GM19025 (cell line): Measurements from ENCODE around the gene EPHA2.

Experiments
- ATAC-seq: cut with Tn5 transposase; IDR thresholded peaks from one replicate; pipeline ENCODE4 v1.9.1; 2021; ENCODE audit warnings: mild to moderate bottlenecking, low read depth, moderate library complexity; ENCODE audit not compliant: unreplicated experiment

EPHA2 gene

DNA sequence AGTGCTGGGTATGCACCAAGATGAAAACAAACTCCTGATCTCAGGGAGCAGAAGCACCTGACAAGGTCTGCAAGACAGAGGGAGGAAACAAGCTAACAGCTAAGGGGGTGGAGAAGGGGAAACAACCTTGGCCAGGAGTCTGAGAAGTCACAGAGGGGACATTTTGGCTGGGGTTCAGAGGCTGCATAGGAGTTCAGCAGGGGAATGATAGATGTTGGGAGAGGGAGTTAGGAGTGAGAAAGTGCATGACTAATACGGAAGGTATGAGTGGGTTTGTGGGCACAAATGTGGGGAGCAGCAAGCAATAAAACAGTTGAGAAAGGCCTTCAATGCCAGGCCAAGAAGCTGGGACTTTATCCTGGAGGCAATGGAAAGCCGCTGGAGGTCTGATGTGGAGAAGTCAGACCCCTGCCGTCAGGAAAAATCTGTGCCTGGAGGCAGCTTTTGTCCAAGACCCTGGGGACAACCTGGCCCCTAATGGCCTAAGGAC lies 16.4 kb downstream of the EPHA2 start:
- ATAC-seq = no peak

DNA sequence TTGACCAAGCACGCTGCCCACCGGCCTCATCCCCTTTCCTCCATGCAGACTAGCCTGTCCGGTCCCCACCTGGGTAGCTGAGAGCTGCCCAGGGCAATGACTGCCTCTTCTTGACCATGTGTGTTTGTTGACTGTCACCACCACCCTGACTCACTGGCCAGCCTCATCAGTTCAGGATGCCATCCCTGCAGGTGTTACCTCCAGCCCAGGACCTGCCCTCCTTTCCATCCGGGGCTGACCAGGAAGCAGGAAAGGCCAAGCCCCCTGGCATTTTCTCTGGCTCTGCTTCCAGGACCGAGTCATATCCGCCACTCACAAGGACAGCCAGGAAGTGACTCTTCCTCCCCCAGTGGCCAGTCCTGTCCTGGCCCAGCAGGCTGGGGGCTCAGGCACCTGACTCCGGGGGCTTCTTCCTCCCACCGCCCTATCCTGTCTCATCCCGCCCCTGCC lies 17.1 kb downstream of the EPHA2 start:
- no peak for ATAC-seq

- no peak for ATAC-seq
Measured at GRCh38 chr1:16137890-16138467, 17.9 kb downstream of the EPHA2 start.

DNA sequence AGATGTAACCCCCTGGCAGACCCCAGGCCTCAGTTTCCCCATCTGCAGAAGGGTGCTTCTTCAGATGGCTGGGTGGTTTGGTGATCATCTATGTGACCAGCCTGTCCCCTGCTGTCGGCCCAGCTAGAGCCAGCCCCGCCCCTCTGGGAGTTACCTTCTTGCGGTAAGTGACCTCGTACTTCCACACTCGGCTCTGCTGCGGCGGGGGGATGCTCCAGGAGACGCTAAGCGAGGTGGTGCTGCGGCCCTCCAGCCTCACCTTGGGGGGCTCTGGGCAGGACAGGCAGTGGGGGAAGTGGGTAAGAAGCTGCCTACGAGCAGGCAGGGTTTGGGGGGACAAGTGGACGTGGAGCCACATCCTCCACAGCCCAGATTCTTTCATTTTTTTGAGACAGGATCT lies 20.4 kb downstream of the EPHA2 start:
- ATAC-seq = no peak

DNA sequence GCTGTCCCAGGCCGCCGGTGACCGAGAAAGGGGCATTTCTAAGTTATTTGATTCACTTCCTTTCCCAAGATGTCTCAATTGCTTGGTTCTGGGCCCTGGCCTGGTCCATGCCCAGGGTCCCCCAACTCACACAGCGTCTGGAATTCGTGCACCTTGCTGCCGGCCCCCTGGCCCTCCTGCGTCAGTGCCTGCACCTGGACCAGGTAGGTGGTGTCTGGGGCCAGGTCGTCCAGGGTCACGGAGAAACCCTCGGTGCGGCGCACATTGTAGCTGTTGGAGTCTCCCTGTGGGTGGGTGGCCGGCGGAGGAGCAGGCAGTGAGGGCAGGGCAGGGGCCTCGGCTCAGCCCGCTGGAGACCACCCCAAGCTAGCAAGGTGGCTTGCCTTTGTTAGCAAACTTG lies 21.0 kb downstream of the EPHA2 start:
- ATAC-seq = no peak

- ATAC-seq = no peak
Measured at GRCh38 chr1:16134066-16134801, 21.6 kb downstream of the EPHA2 start.

- ATAC-seq = no peak
Measured at GRCh38 chr1:16133007-16133961, 22.6 kb downstream of the EPHA2 start.

DNA sequence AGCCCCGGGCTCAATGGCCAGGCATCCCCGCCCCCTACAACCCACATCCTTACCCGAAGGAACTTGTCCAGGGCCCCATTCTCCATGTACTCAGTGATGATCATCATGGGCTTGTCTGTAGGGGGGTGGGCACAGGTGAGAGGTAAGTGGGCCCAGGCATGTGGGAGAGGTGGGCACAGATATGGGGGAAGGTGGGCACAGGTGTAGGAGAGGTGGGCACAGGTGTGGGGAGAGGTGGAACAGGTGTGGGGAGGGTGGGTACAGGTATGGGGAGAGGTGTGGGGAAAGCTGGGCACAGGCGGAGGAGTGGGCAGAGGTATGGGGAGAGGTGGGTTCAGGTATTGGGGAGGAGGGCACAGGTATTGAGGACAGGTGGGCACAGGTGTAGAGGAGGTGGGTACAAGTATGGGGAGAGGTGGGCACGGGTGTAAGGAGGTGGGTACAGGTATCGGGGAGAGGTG lies 23.5 kb downstream of the EPHA2 start:
- no peak for ATAC-seq

- ATAC-seq = no peak
Measured at GRCh38 chr1:16131636-16132324, 24.1 kb downstream of the EPHA2 start.

DNA sequence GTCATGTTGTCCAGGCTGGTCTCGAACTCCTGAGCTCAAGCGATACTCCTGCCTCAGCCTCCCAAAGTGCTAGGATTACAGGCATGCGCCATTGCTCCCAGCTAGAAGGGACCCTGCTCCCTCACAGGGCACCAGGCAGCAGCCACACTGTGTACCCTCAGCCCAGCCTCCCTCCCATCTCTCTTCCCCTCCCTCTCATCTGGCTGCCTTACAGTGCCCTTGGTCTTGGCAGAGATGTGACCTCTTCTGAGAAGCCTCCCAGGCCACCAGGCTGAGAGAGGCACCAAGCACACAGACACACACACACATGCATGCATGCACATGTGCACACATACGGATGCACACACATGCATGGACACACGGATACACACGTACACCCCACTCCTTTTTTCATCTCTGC lies 25.0 kb downstream of the EPHA2 start:
- no peak for ATAC-seq

- ATAC-seq = no peak
Measured at GRCh38 chr1:16129921-16130543, 25.8 kb downstream of the EPHA2 start.

DNA sequence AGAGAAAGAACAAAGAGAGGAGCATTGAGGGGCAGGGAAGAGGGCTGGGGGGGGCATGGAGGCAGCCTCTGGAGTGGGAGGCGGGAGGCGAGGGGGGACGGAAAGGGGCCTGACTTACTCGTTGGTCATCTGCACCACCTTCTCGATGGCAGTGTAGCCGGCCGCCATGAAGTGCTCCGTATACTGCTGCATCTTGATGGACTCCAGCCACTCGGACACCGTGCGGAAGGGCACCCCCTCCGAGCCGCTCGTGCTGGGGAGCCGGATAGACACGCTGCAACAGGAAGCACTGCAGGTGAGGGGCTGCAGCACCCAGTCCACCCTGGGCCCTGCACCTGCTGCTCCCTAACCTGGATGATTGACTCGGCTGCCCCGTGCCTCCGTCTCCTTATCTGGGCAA lies 26.6 kb downstream of the EPHA2 start:
- ATAC-seq = no peak

- ATAC-seq = no peak
Measured at GRCh38 chr1:16128338-16128741, 27.5 kb downstream of the EPHA2 start.

GRCh38 chr1:16127676-16128337 lies 28.1 kb downstream of the EPHA2 start:
- no peak for ATAC-seq

DNA sequence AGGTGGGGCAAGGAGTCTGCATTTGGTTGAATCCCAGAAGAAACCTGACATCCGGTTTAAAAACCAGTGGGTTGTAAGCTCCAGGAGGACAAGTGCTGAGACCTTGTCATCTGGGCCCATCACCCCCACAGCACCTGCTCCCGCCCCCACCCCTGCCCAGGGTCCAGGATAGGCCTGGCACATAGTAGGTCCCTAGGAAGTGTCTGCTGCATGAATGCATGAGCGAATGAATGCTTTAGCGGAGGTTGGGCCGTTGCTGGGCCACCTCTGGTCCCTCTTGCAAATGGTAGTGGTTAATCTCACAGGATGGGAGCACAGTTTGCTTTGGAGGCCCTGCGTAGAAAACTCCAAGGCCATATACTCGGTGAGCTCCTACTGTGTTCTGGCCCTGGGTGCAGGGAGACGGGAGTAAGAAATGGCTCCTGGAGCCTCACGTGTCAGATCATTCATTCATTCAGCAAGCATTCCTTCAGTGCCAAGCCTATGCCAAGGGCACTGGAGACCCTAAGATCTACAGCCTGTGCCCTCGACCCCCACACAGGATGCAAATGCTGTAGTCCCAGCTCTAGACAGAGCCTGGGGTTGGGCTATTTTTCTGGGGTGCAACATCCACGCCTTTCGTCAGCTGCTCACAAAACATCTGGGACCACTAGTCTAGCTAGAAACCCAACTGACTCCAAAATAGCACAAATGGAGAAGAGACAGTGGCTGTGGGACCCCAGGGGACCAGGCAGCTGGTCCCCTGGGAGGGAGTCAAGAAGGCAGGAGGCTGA lies 28.9 kb downstream of the EPHA2 start:
- no peak for ATAC-seq

- no peak for ATAC-seq
Measured at GRCh38 chr1:16126160-16126559, 29.7 kb downstream of the EPHA2 start.

GRCh38 chr1:16125483-16125882 lies 30.4 kb downstream of the EPHA2 start:
- ATAC-seq = no peak

- ATAC-seq = no peak
Measured at GRCh38 chr1:16125088-16125470, 30.8 kb downstream of the EPHA2 start.
